Upper lobe of left lung (tissue), 6 donors: ENCODE results near the gene PDE4D. TPM values are rescaled to one million over a fixed set of nuclear protein-coding genes. Genes with fewer than 3 reads are reported as not detected.

Source experiments
- ATAC-seq, 2 donors: fragments of 200-7000 bp; cut with Tn5 transposase; one replicate each; pipeline ENCODE4 v1.9.1; 2022; ENCODE audit warnings: mild to moderate bottlenecking in 2 of 2, moderate library complexity in 2 of 2; ENCODE audit not compliant: low FRiP score in 2 of 2
- DNase-seq, 2 donors: peaks; one replicate each; pipeline ENCODE4 v3.0.0-alpha.2; 2019 to 2020
- H3K27ac ChIP-seq, 4 donors: fragments of 200-600 bp; sonication (generic); one replicate each; pipeline ENCODE4 v1.5.1; 2016 to 2019
- H3K27me3 ChIP-seq, 4 donors: fragments of 200-600 bp; sonication (generic); one replicate each; pipeline ENCODE4 v1.5.1; 2017 to 2019
- H3K36me3 ChIP-seq, 4 donors: fragments of 200-600 bp; sonication (generic); one replicate each; pipeline ENCODE4 v1.5.1; 2016 to 2019
- H3K4me1 ChIP-seq, 4 donors: fragments of 200-600 bp; sonication (generic); one replicate each; pipeline ENCODE4 v1.5.1; 2018 to 2019
- H3K4me3 ChIP-seq, 4 donors: fragments of 200-600 bp; sonication (generic); one replicate each; pipeline ENCODE4 v1.5.1; 2017 to 2019; ENCODE audit warnings: mild to moderate bottlenecking in 2 of 4, moderate library complexity in 1 of 4
- H3K9me3 ChIP-seq, 4 donors: fragments of 200-600 bp; sonication (generic); one replicate each; pipeline ENCODE4 v1.5.1; 2018 to 2019
- CTCF ChIP-seq, 6 experiments: fragments of 450-650 bp in 4 of 6; fragments of 200-600 bp in 2 of 6; sonication (generic) in 2 of 6; IDR thresholded peaks; one replicate each; pipeline ENCODE4 v1.5.1; 2016 to 2019; ENCODE audit warnings: antibody characterized with exemption in 6 of 6
- EP300 ChIP-seq, 4 donors: sonication (generic); formaldehyde crosslinking; IDR thresholded peaks; one replicate each; pipeline ENCODE4 v1.5.1; 2017; ENCODE audit warnings: antibody characterized with exemption in 4 of 4, control low read depth in 2 of 4
- POLR2A ChIP-seq, 4 donors: fragments of 450-650 bp; IDR thresholded peaks; one replicate each; pipeline ENCODE4 v1.5.1; 2016 to 2017; ENCODE audit warnings: antibody characterized with exemption in 4 of 4, mild to moderate bottlenecking in 2 of 4
- POLR2AphosphoS5 ChIP-seq, 2 donors: sonication (generic); formaldehyde crosslinking; IDR thresholded peaks; one replicate each; pipeline ENCODE4 v1.5.1; 2017; ENCODE audit warnings: antibody characterized with exemption in 2 of 2
- WGBS, 2 donors: methylation state at CpG; one replicate each; pipeline ENCODE4 v1.1.5; 2017 to 2018; 5-methylcytosine and 5-hydroxymethylcytosine counted together
- total RNA-seq, 6 donors: library from RNA; depleted of rRNA in 4 of 6; stranded (reverse); fragments of >200 nt in 4 of 6; gene quantifications; one replicate each; pipeline versions ENCODE4 v1.1.0 to v1.2.1, GENCODE V29; 2016 to 2021
- donor health status: DM: no; HTN: no; CAD: no; lungs with moderate emphysema.
- donor health status: DM: no; HTN: yes; CAD: no; lungs with severe emphysema.

Gene PDE4D
- total RNA-seq, 6 donors from 2014 or later = 50.4 to 188 (median 84.0) TPM

GRCh38 chr5:58974083-58974482 lies 919.4 kb downstream of the PDE4D start:
- TF ChIP-seq POLR2A (IDR thresholded peaks at IDR 0.05) = no peak
- TF ChIP-seq POLR2AphosphoS5 (IDR thresholded peaks at IDR 0.05) = no peak
- TF ChIP-seq CTCF (IDR thresholded peaks at IDR 0.05) = no peak
- no peak for TF ChIP-seq EP300 (IDR thresholded peaks at IDR 0.05)
- H3K36me3 ChIP-seq = peaks cover 13 to 60% (median 25%) of the 10 kb centered on the region in 4 donors
- no peak overlapping the region for H3K27ac ChIP-seq
- no peaks in the 10 kb centered on the region for H3K27me3 ChIP-seq
- no peaks in the 10 kb centered on the region for H3K9me3 ChIP-seq
- 83 to 90% methylated on average over 5 of the region's 5 CpGs for WGBS, 2 donors
- DNase-seq (no peak), ATAC-seq (no peak)
- H3K4me1 ChIP-seq = no peaks in the 10 kb centered on the region
- no peak overlapping the region for H3K4me3 ChIP-seq

- H3K4me1 ChIP-seq = no peaks in the 10 kb centered on the region
- no peaks in the 10 kb centered on the region for H3K9me3 ChIP-seq
- DNase-seq (no peak), ATAC-seq (no peak)
- H3K4me3 ChIP-seq = no peak overlapping the region
- no peak overlapping the region for H3K27ac ChIP-seq
- WGBS, 2 donors = 36 to 38% methylated on average over 1 of the region's 1 CpG
- TF ChIP-seq POLR2A (IDR thresholded peaks at IDR 0.05) (no peak), CTCF (IDR thresholded peaks at IDR 0.05) (no peak), EP300 (IDR thresholded peaks at IDR 0.05) (no peak), POLR2AphosphoS5 (IDR thresholded peaks at IDR 0.05) (no peak)
- no peaks in the 10 kb centered on the region for H3K27me3 ChIP-seq
- H3K36me3 ChIP-seq = peaks cover 13 to 50% (median 25%) of the 10 kb centered on the region in 4 donors
These were observed 921.2 kb downstream of the PDE4D start for GRCh38 chr5:58972301-58972700.

GRCh38 chr5:58970766-58971165 lies 922.8 kb downstream of the PDE4D start:
- WGBS, 2 donors = 31 to 44% methylated on average over 2 of the region's 2 CpGs
- Histone ChIP-seq H3K27me3 (no peaks in the 10 kb centered on the region), H3K36me3 (peaks cover 13 to 35% (median 17%) of the 10 kb centered on the region in 4 donors), H3K27ac (no peak overlapping the region), H3K4me3 (no peak overlapping the region), H3K9me3 (no peaks in the 10 kb centered on the region), H3K4me1 (no peaks in the 10 kb centered on the region)
- ATAC-seq (no peak), DNase-seq (no peak)
- TF ChIP-seq CTCF (IDR thresholded peaks at IDR 0.05) (no peak), POLR2AphosphoS5 (IDR thresholded peaks at IDR 0.05) (no peak), POLR2A (IDR thresholded peaks at IDR 0.05) (no peak), EP300 (IDR thresholded peaks at IDR 0.05) (no peak)

GRCh38 chr5:58969795-58970194 lies 923.7 kb downstream of the PDE4D start:
- 78 to 92% methylated on average over 2 of the region's 2 CpGs for WGBS, 2 donors
- TF ChIP-seq CTCF (IDR thresholded peaks at IDR 0.05) (no peak), EP300 (IDR thresholded peaks at IDR 0.05) (no peak), POLR2AphosphoS5 (IDR thresholded peaks at IDR 0.05) (no peak), POLR2A (IDR thresholded peaks at IDR 0.05) (no peak)
- no peak for ATAC-seq

GRCh38 chr5:58969253-58969652 lies 924.3 kb downstream of the PDE4D start:
- no peak for DNase-seq
- ATAC-seq = no peak
- H3K4me3 ChIP-seq = no peak overlapping the region

More at GRCh38 chr5:58969795-58970194, 923.7 kb downstream of the PDE4D start:
- Histone ChIP-seq H3K4me3 (no peak overlapping the region), H3K9me3 (no peaks in the 10 kb centered on the region), H3K4me1 (no peaks in the 10 kb centered on the region), H3K36me3 (peaks cover 7 to 25% (median 12%) of the 10 kb centered on the region in 4 donors), H3K27me3 (no peaks in the 10 kb centered on the region), H3K27ac (no peak overlapping the region)
- DNase-seq = no peak

More at GRCh38 chr5:58969253-58969652, 924.3 kb downstream of the PDE4D start:
- no peaks in the 10 kb centered on the region for H3K9me3 ChIP-seq
- no peaks in the 10 kb centered on the region for H3K27me3 ChIP-seq
- 87 to 90% methylated on average over 3 of the region's 3 CpGs for WGBS, 2 donors
- peaks cover 3 to 20% (median 6%) of the 10 kb centered on the region in 4 donors for H3K36me3 ChIP-seq
- H3K27ac ChIP-seq = no peak overlapping the region
- no peaks in the 10 kb centered on the region for H3K4me1 ChIP-seq
- TF ChIP-seq EP300 (IDR thresholded peaks at IDR 0.05) = no peak
- no peak for TF ChIP-seq POLR2A (IDR thresholded peaks at IDR 0.05)
- TF ChIP-seq CTCF (IDR thresholded peaks at IDR 0.05) = no peak
- TF ChIP-seq POLR2AphosphoS5 (IDR thresholded peaks at IDR 0.05) = no peak
